Thyroid gland (tissue), 4 donors: ENCODE data around the gene LSM14A. TPM values are rescaled to one million over a fixed set of nuclear protein-coding genes. Genes with fewer than 3 reads are reported as not detected.
A peak's percentile ranks its signal among the peaks of the same experiment; 100 is the strongest.

Experiments
- DNase-seq, 2 donors: peaks; one replicate each; pipeline ENCODE4 v3.0.0-alpha.2; 2019
- H3K27ac ChIP-seq, 3 donors: fragments of 200-600 bp; sonication (generic); 1 replicate in 2 of 3; 2 replicates in 1 of 3; pipeline ENCODE4 v1.5.1; 2016 to 2019; ENCODE audit warnings: mild to moderate bottlenecking in 1 of 3, moderate library complexity in 1 of 3
- H3K27me3 ChIP-seq: fragments of 200-600 bp; sonication (generic); one replicate; pipeline ENCODE4 v1.5.1; 2019
- H3K36me3 ChIP-seq, 2 donors: fragments of 200-600 bp; sonication (generic); one replicate each; pipeline ENCODE4 v1.5.1; 2016 to 2019
- H3K4me1 ChIP-seq, 2 donors: fragments of 200-600 bp; sonication (generic); one replicate each; pipeline ENCODE4 v1.5.1; 2017 to 2019
- H3K4me3 ChIP-seq, 3 donors: fragments of 200-600 bp; sonication (generic); replicated peaks in 1 of 3; 1 replicate in 2 of 3; 2 replicates in 1 of 3; pipeline ENCODE4 v1.5.1; 2016; ENCODE audit warnings: mild to moderate bottlenecking in 1 of 3
- H3K9me3 ChIP-seq: fragments of 200-600 bp; sonication (generic); one replicate; pipeline ENCODE4 v1.5.1; 2017
- POLR2A ChIP-seq, 2 donors: fragments of 450-650 bp; IDR thresholded peaks; one replicate each; pipeline ENCODE4 v1.6.1; 2017; ENCODE audit warnings: antibody characterized with exemption in 2 of 2, mild to moderate bottlenecking in 2 of 2, moderate library complexity in 1 of 2
- WGBS, 2 donors: methylation state at CpG; one replicate each; pipeline ENCODE4 v1.1.5; 2017; 5-methylcytosine and 5-hydroxymethylcytosine counted together
- intact Hi-C: fragments of 100-400 bp; cut with DNase I; formaldehyde crosslinking; loops from one replicate; pipeline ENCODE4 v1.15.1; 2023
- total RNA-seq, 4 donors: library from RNA; depleted of rRNA; stranded (reverse); fragments of >200 nt; gene quantifications; one replicate each; pipeline ENCODE4 v1.2.3, GENCODE V29; 2016
- TF ChIP-seq, protein P1 (sequence below), 6 experiments: fragments of 200-600 bp in 3 of 6; fragments of 450-650 bp in 3 of 6; sonication (generic) in 3 of 6; IDR thresholded peaks; one replicate each; pipeline ENCODE4 v1.5.1; 2016 to 2019; ENCODE audit warnings: antibody characterized with exemption in 6 of 6, mild to moderate bottlenecking in 2 of 6, inconsistent platforms in 1 of 6, moderate library complexity in 1 of 6

The LSM14A gene
- total RNA-seq, 4 donors from 2014 or later: 137 to 253 (median 168) TPM

- no peaks in the 10 kb centered on the region for H3K27me3 ChIP-seq
- TF ChIP-seq, protein P1, sequence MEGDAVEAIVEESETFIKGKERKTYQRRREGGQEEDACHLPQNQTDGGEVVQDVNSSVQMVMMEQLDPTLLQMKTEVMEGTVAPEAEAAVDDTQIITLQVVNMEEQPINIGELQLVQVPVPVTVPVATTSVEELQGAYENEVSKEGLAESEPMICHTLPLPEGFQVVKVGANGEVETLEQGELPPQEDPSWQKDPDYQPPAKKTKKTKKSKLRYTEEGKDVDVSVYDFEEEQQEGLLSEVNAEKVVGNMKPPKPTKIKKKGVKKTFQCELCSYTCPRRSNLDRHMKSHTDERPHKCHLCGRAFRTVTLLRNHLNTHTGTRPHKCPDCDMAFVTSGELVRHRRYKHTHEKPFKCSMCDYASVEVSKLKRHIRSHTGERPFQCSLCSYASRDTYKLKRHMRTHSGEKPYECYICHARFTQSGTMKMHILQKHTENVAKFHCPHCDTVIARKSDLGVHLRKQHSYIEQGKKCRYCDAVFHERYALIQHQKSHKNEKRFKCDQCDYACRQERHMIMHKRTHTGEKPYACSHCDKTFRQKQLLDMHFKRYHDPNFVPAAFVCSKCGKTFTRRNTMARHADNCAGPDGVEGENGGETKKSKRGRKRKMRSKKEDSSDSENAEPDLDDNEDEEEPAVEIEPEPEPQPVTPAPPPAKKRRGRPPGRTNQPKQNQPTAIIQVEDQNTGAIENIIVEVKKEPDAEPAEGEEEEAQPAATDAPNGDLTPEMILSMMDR (IDR thresholded peaks at IDR 0.05): no peak
- no peak for TF ChIP-seq POLR2A (IDR thresholded peaks at IDR 0.05)
- peaks cover 33 to 58% of the 10 kb centered on the region in 2 donors for H3K36me3 ChIP-seq
- 87 to 93% methylated on average over 2 of the region's 2 CpGs for WGBS, 2 donors
- peak overlapping the region in 1 of 3 donors; percentile 34 for H3K27ac ChIP-seq
- peaks cover 13 to 18% of the 10 kb centered on the region in 2 donors for H3K4me1 ChIP-seq
- intact Hi-C loops: loop anchor here (10.0 kb wide), 1 partner anchor 119 kb away; no protein-coding TSS in a partner anchor
- H3K4me3 ChIP-seq: no peak overlapping the region
- no peaks in the 10 kb centered on the region for H3K9me3 ChIP-seq
- no peak for DNase-seq
Observed at GRCh38 chr19:34226036-34226435, 53.7 kb downstream of the LSM14A start.

- Histone ChIP-seq H3K4me3 (no peak overlapping the region), H3K27me3 (no peaks in the 10 kb centered on the region), H3K36me3 (peaks cover 10 to 35% of the 10 kb centered on the region in 2 donors), H3K9me3 (no peaks in the 10 kb centered on the region), H3K4me1 (peaks cover 13 to 30% of the 10 kb centered on the region in 2 donors), H3K27ac (no peak overlapping the region)
- WGBS, 2 donors: 67 to 85% methylated on average over 1 of the region's 1 CpG
- TF ChIP-seq, protein P1 (IDR thresholded peaks at IDR 0.05): no peak
- no peak for TF ChIP-seq POLR2A (IDR thresholded peaks at IDR 0.05)
- intact Hi-C loops: loop anchor here (10.0 kb wide), 1 partner anchor 116 kb away; no protein-coding TSS in a partner anchor
- DNase-seq: no peak
Observed at GRCh38 chr19:34228347-34228746, 56.0 kb downstream of the LSM14A start.

- intact Hi-C loops: loop anchor here (10.0 kb wide), 1 partner anchor 116 kb away; no protein-coding TSS in a partner anchor
- peaks cover 6 to 33% of the 10 kb centered on the region in 2 donors for H3K36me3 ChIP-seq
- 94 to 96% methylated on average over 3 of the region's 3 CpGs for WGBS, 2 donors
Observed at GRCh38 chr19:34228762-34229161, 56.5 kb downstream of the LSM14A start.

GRCh38 chr19:34229721-34230120 is 57.4 kb downstream of the LSM14A start:
- Histone ChIP-seq H3K4me3 (no peak overlapping the region), H3K4me1 (peaks cover 8 to 29% of the 10 kb centered on the region in 2 donors), H3K27ac (no peak overlapping the region), H3K36me3 (peaks cover 5 to 27% of the 10 kb centered on the region in 2 donors), H3K9me3 (no peaks in the 10 kb centered on the region), H3K27me3 (no peaks in the 10 kb centered on the region)
- 96 to 97% methylated on average over 4 of the region's 4 CpGs for WGBS, 2 donors
- TF ChIP-seq POLR2A (IDR thresholded peaks at IDR 0.05): no peak
- TF ChIP-seq, protein P1 (IDR thresholded peaks at IDR 0.05): no peak
- DNase-seq: no peak
- intact Hi-C loops: loop anchor here (10.0 kb wide), 1 partner anchor 115 kb away; no protein-coding TSS in a partner anchor

More at GRCh38 chr19:34228762-34229161, 56.5 kb downstream of the LSM14A start:
- TF ChIP-seq, protein P1 (IDR thresholded peaks at IDR 0.05): no peak
- TF ChIP-seq POLR2A (IDR thresholded peaks at IDR 0.05): no peak
- Histone ChIP-seq H3K4me3 (no peak overlapping the region), H3K27ac (no peak overlapping the region), H3K27me3 (no peaks in the 10 kb centered on the region), H3K4me1 (peaks cover 13 to 34% of the 10 kb centered on the region in 2 donors), H3K9me3 (no peaks in the 10 kb centered on the region)
- DNase-seq: no peak

DNA sequence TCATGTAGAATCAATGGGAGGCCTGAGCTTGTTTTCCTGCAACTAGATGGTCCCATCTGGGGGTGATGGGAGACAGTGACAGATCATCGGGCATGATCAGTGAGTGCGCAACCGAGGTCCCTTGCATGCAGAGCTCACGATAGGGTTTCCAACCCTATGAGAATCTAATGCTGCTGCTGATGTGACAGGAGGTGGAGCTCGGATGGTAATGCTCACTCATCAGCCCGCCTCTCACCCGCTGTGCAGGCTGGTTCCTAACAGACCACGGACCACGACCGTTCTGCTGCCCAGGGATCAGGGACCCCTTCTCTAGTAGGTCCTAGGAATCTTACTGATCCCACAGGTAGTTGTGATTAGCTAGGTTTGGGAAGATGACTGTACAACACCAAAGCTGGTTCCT is 58.5 kb downstream of the LSM14A start:
- no peak for DNase-seq
- H3K36me3 ChIP-seq: peaks cover 3 to 21% of the 10 kb centered on the region in 2 donors
- peaks cover 0 to 18% of the 10 kb centered on the region in 2 donors for H3K4me1 ChIP-seq
- no peak overlapping the region for H3K4me3 ChIP-seq
- intact Hi-C loops: no loop called here
- H3K27me3 ChIP-seq: no peaks in the 10 kb centered on the region
- H3K27ac ChIP-seq: no peak overlapping the region
- 86 to 90% methylated on average over 10 of the region's 10 CpGs for WGBS, 2 donors
- TF ChIP-seq, protein P1 (IDR thresholded peaks at IDR 0.05): no peak
- H3K9me3 ChIP-seq: no peaks in the 10 kb centered on the region
